Esophagus squamous epithelium (tissue), 5 donors: ENCODE results near the gene RSAD1. TPM values are rescaled to one million over a fixed set of nuclear protein-coding genes. Genes with fewer than 3 reads are reported as not detected.

Source experiments
- DNase-seq: peaks from one replicate; lab custom pipeline; 2025; lab: John Stamatoyannopoulos, UW
- H3K27ac ChIP-seq, 4 donors: fragments of 200-600 bp; sonication (generic); one replicate each; pipeline ENCODE4 v1.5.1; 2016 to 2019; ENCODE audit warnings: mild to moderate bottlenecking in 1 of 4
- H3K27me3 ChIP-seq, 4 donors: fragments of 200-600 bp; sonication (generic); 1 replicate in 3 of 4; 2 replicates in 1 of 4; pipeline versions ENCODE4 v1.5.1 to v1.6.0; 2017 to 2021; ENCODE audit warnings: antibody characterized with exemption in 1 of 4
- H3K36me3 ChIP-seq, 3 donors: fragments of 200-600 bp; sonication (generic); one replicate each; pipeline ENCODE4 v1.5.1; 2016 to 2019
- H3K4me1 ChIP-seq, 3 donors: fragments of 200-600 bp; sonication (generic); one replicate each; pipeline ENCODE4 v1.5.1; 2017 to 2019
- H3K4me3 ChIP-seq, 4 donors: fragments of 200-600 bp; sonication (generic); 1 replicate in 3 of 4; 2 replicates in 1 of 4; pipeline ENCODE4 v1.5.1; 2016 to 2019; ENCODE audit warnings: mild to moderate bottlenecking in 2 of 4, moderate library complexity in 1 of 4
- H3K9me3 ChIP-seq, 3 donors: fragments of 200-600 bp; sonication (generic); one replicate each; pipeline ENCODE4 v1.5.1; 2016 to 2019
- CTCF ChIP-seq, 6 experiments: fragments of 450-650 bp in 4 of 6; fragments of 200-600 bp in 2 of 6; sonication (generic) in 2 of 6; IDR thresholded peaks; one replicate each; pipeline ENCODE4 v1.5.1; 2016 to 2019; ENCODE audit warnings: antibody characterized with exemption in 6 of 6, mild to moderate bottlenecking in 4 of 6, moderate library complexity in 4 of 6
- POLR2A ChIP-seq, 4 donors: fragments of 450-650 bp; IDR thresholded peaks; one replicate each; pipeline ENCODE4 v1.6.1; 2017; ENCODE audit warnings: antibody characterized with exemption in 4 of 4, mild to moderate bottlenecking in 4 of 4, moderate library complexity in 3 of 4
- WGBS, 2 donors: methylation state at CpG; one replicate each; pipeline ENCODE4 v1.1.5; 2018; 5-methylcytosine and 5-hydroxymethylcytosine counted together
- intact Hi-C: fragments of 100-400 bp; cut with DNase I; formaldehyde crosslinking; loops from one replicate; pipeline ENCODE4 v1.15.0; 2022
- total RNA-seq, 4 donors: library from RNA; depleted of rRNA; stranded (reverse); fragments of >200 nt; gene quantifications; one replicate each; pipeline ENCODE4 v1.1.0, GENCODE V29; 2016
- donor health status: DM: yes; HTN: yes; CAD: no.

The RSAD1 gene
- 10 to 100 TPM in 3 of 4 donors, 1 to 10 TPM in 1; 9.1 to 19.3 (median 14.2) TPM for total RNA-seq

GRCh38 chr17:50478391-50479381 is at the start of gene RSAD1:
Gene RSAD1 (plus strand): TSS chr17:50478860. CDS start chr17:50478885, 25 bp downstream.
- Histone ChIP-seq H3K4me3 (peak within 1 kb of the TSS; percentile 48 to 85 (median 70)), H3K9me3 (no peaks in the 10 kb centered on the region), H3K27me3 (peaks cover 0 to 4% (median 0%) of the 10 kb centered on the region in 4 donors), H3K27ac (peak within 1 kb of the TSS; percentile 76 to 90 (median 84)), H3K36me3 (peaks cover 0 to 26% (median 1%) of the 10 kb centered on the region in 3 donors), H3K4me1 (peaks cover 14 to 45% (median 15%) of the 10 kb centered on the region in 3 donors)
- 0 to 4% methylated on average over 18 to 21 of the region's 75 CpGs for WGBS, 2 donors
- intact Hi-C loops = no loop called here
- peak; percentile 47 for DNase-seq
- TF ChIP-seq CTCF (IDR thresholded peaks at IDR 0.05) (peak; percentile 76 to 96 (median 94)), POLR2A (IDR thresholded peaks at IDR 0.05) (peak in 3 of 4 donors; percentile 31 to 93 (median 86))

- DNase-seq = no peak
- no peaks in the 10 kb centered on the region for H3K27me3 ChIP-seq
- 52 to 66% methylated on average over 4 of the region's 4 CpGs for WGBS, 2 donors
- H3K36me3 ChIP-seq = peaks cover 0 to 7% (median 0%) of the 10 kb centered on the region in 3 donors
- no peak overlapping the region for H3K4me3 ChIP-seq
- no peaks in the 10 kb centered on the region for H3K9me3 ChIP-seq
- H3K4me1 ChIP-seq = peaks cover 23 to 65% (median 37%) of the 10 kb centered on the region in 3 donors
- TF ChIP-seq POLR2A (IDR thresholded peaks at IDR 0.05) (no peak), CTCF (IDR thresholded peaks at IDR 0.05) (no peak)
- H3K27ac ChIP-seq = peak overlapping the region; percentile 75 to 91 (median 84)
- intact Hi-C loops = no loop called here
Observed at GRCh38 chr17:50429793-50430192, 48.9 kb upstream of the RSAD1 start.

- Histone ChIP-seq H3K9me3 (no peaks in the 10 kb centered on the region), H3K27me3 (no peaks in the 10 kb centered on the region), H3K36me3 (peaks cover 0 to 7% (median 0%) of the 10 kb centered on the region in 3 donors), H3K4me1 (peaks cover 15 to 53% (median 27%) of the 10 kb centered on the region in 3 donors), H3K4me3 (no peak overlapping the region), H3K27ac (no peak overlapping the region)
- no peak for DNase-seq
- intact Hi-C loops = no loop called here
- WGBS, 2 donors = 53 to 65% methylated on average over 4 of the region's 4 CpGs
- TF ChIP-seq POLR2A (IDR thresholded peaks at IDR 0.05) = no peak
- TF ChIP-seq CTCF (IDR thresholded peaks at IDR 0.05) = no peak
Observed at GRCh38 chr17:50430821-50431618, 47.6 kb upstream of the RSAD1 start.

GRCh38 chr17:50432125-50432762 is 46.4 kb upstream of the RSAD1 start:
- no peak overlapping the region for H3K4me3 ChIP-seq
- H3K4me1 ChIP-seq = peaks cover 6 to 41% (median 21%) of the 10 kb centered on the region in 3 donors
- H3K9me3 ChIP-seq = no peaks in the 10 kb centered on the region
- TF ChIP-seq CTCF (IDR thresholded peaks at IDR 0.05) (no peak), POLR2A (IDR thresholded peaks at IDR 0.05) (no peak)
- H3K36me3 ChIP-seq = peaks cover 0 to 7% (median 0%) of the 10 kb centered on the region in 3 donors
- no peak for DNase-seq
- intact Hi-C loops = no loop called here
- H3K27ac ChIP-seq = no peak overlapping the region
- 61 to 91% methylated on average over 4 of the region's 4 CpGs for WGBS, 2 donors
- H3K27me3 ChIP-seq = no peaks in the 10 kb centered on the region
